ENCODE measurements around the gene GBGT1. TPM values are rescaled to one million over a fixed set of nuclear protein-coding genes. Genes with fewer than 3 reads are reported as not detected.

The GBGT1 gene
- total and polyA plus RNA-seq, 3 donors from 2014 or later = 4.0 to 11.2 (median 5.6) TPM

- H3K4me1 ChIP-seq = peaks cover 18% of the 10 kb centered on the region
- TF ChIP-seq CTCF (IDR thresholded peaks at IDR 0.05) (no peak), POLR2A (IDR thresholded peaks at IDR 0.05) (no peak)
- H3K36me3 ChIP-seq (ENCODE audit: low read depth, missing control alignments) = no peaks in the 10 kb centered on the region
- no peak overlapping the region for H3K4me3 ChIP-seq
- H3K27me3 ChIP-seq = no peaks in the 10 kb centered on the region
- no peak for DNase-seq
- WGBS, 2 donors = 85 to 94% methylated on average over 6 to 18 of the region's 18 CpGs
- intact Hi-C loops (cut with DNase I; ENCODE audit: low total_unique reads) = no loop called here
- no peak overlapping the region for H3K27ac ChIP-seq
- H3K9me3 ChIP-seq = no peaks in the 10 kb centered on the region
Observed at GRCh38 chr9:133109931-133110650, 53.6 kb downstream of the GBGT1 start.

- no peak for TF ChIP-seq POLR2A (IDR thresholded peaks at IDR 0.05)
- no peak for TF ChIP-seq CTCF (IDR thresholded peaks at IDR 0.05)
- H3K4me3 ChIP-seq = no peak overlapping the region
- H3K27ac ChIP-seq = no peak overlapping the region
- no peak for DNase-seq
- intact Hi-C loops (cut with DNase I; ENCODE audit: low total_unique reads) = no loop called here
- H3K9me3 ChIP-seq = no peaks in the 10 kb centered on the region
- H3K4me1 ChIP-seq = peaks cover 13% of the 10 kb centered on the region
- WGBS, 2 donors = 80 to 94% methylated on average over 12 to 19 of the region's 19 CpGs
- H3K36me3 ChIP-seq (ENCODE audit: low read depth, missing control alignments) = no peaks in the 10 kb centered on the region
- H3K27me3 ChIP-seq = no peaks in the 10 kb centered on the region
Observed at GRCh38 chr9:133108794-133109641, 54.7 kb downstream of the GBGT1 start.

- peaks cover 4% of the 10 kb centered on the region for H3K4me1 ChIP-seq
- intact Hi-C loops (cut with DNase I; ENCODE audit: low total_unique reads) = no loop called here
- H3K27me3 ChIP-seq = no peaks in the 10 kb centered on the region
- 89 to 91% methylated on average over 16 to 18 of the region's 18 CpGs for WGBS, 2 donors
- H3K4me3 ChIP-seq = no peak overlapping the region
- no peaks in the 10 kb centered on the region for H3K9me3 ChIP-seq
- H3K27ac ChIP-seq = no peak overlapping the region
- TF ChIP-seq POLR2A (IDR thresholded peaks at IDR 0.05) = no peak
- TF ChIP-seq CTCF (IDR thresholded peaks at IDR 0.05) = no peak
- no peaks in the 10 kb centered on the region for H3K36me3 ChIP-seq (ENCODE audit: low read depth, missing control alignments)
- DNase-seq = no peak
Observed at GRCh38 chr9:133107961-133108793, 55.5 kb downstream of the GBGT1 start.

- no peaks in the 10 kb centered on the region for H3K4me1 ChIP-seq
- TF ChIP-seq POLR2A (IDR thresholded peaks at IDR 0.05) (no peak), CTCF (IDR thresholded peaks at IDR 0.05) (no peak)
- no peak for DNase-seq
- H3K4me3 ChIP-seq = no peak overlapping the region
- no peaks in the 10 kb centered on the region for H3K36me3 ChIP-seq (ENCODE audit: low read depth, missing control alignments)
- H3K27me3 ChIP-seq = no peaks in the 10 kb centered on the region
- no peaks in the 10 kb centered on the region for H3K9me3 ChIP-seq
- 88 to 89% methylated on average over 4 to 13 of the region's 13 CpGs for WGBS, 2 donors
- intact Hi-C loops (cut with DNase I; ENCODE audit: low total_unique reads) = no loop called here
- no peak overlapping the region for H3K27ac ChIP-seq
Observed at GRCh38 chr9:133107245-133107722, 56.4 kb downstream of the GBGT1 start.
